NCI-H446 (cell line): ENCODE data around the gene ZMIZ1.

Source experiments
- DNase-seq, 2 experiments: peaks; one replicate each; lab custom pipeline; 2025; lab: John Stamatoyannopoulos, UW

Gene ZMIZ1

DNA sequence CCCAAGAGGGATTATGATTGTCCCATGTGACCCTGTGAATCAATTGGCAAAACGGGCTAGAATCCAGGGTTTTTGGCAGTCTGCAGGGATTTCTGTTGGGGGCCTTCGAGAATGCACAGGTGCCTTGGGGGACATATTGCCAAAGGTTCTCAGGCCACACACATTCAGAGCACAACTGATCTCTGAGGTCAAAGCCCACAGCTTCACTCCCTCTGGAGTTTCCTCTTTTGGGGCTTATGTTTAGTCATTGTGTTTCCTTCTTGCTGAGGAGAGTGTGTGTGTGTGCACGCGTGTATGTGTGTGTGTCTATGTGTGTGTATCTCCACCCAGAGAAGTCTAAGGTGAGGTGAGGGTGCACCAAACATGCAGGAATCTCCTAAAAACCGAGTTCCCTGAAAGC, 287.3 kb downstream of the ZMIZ1 start:
- no peak for DNase-seq

DNA sequence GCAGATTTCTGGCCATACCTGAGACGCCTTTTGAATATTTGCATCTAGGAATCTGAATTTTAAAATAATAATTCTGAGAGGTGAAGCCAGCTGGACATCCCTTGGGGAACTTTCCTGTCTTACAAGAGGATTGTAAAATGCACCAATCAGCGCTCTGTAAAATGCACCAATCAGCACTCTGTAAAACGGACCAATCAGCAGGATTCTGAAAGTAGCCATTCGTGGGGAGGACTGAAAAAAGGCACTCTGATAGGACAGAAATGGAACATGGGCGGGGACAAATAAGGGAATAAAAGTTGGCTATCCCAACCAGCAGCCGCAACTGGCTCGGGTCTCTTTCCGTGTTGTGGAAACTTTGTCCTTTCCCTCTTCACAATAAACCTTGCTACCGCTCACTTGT, 288.4 kb downstream of the ZMIZ1 start:
- no peak for DNase-seq

DNA sequence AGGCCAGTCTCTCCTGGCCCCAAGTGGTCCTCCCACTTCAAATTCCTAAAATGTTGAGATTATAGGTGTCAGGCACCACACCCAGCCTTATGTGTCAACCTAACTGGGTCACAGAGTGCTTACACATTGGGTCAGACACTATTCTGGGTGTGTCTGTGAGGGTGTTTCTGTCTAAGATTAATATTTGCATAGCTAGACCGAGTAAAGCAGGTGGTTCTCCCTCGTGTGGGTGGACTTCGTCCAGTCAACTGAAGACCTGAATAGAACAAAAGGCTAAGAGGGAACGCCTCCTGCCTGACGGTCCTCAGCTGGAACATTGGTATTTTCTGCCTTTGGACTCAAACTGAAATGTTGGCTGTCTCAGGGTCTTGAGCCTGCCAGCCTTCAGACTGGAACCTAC, 290.0 kb downstream of the ZMIZ1 start:
- DNase-seq = no peak

DNA sequence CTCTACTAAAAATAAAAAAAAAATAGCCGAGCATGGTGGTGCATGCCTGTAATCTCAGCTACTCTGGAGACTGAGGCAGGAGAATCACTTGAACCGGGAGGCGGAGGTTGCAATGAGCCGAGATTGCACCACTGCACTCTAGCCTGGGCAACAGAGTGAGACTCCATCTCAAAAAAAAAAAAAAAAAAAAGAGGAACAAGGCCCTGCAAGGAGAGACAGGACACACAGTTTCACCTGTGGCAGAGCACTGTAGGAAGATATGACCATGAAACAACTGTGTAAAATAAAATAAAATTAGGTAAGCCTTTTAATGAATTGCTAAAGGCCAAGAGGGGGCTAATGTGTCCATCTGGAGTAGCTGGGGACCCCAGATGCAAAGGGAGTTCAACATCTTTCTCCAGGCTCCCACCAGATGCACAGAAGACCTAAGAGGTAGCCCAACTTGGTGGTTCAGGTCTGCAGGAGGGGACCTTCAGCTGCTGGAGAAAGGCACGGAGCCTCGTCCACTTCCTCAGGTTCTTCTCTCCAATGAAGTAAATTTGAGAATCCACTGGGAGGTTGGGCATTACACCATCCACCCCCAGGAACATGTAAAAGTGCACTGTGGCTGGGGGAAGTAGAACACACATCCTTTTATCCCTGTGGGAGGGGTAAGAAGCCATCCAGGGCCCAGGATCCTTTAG, 291.2 kb downstream of the ZMIZ1 start:
- DNase-seq = no peak

DNA sequence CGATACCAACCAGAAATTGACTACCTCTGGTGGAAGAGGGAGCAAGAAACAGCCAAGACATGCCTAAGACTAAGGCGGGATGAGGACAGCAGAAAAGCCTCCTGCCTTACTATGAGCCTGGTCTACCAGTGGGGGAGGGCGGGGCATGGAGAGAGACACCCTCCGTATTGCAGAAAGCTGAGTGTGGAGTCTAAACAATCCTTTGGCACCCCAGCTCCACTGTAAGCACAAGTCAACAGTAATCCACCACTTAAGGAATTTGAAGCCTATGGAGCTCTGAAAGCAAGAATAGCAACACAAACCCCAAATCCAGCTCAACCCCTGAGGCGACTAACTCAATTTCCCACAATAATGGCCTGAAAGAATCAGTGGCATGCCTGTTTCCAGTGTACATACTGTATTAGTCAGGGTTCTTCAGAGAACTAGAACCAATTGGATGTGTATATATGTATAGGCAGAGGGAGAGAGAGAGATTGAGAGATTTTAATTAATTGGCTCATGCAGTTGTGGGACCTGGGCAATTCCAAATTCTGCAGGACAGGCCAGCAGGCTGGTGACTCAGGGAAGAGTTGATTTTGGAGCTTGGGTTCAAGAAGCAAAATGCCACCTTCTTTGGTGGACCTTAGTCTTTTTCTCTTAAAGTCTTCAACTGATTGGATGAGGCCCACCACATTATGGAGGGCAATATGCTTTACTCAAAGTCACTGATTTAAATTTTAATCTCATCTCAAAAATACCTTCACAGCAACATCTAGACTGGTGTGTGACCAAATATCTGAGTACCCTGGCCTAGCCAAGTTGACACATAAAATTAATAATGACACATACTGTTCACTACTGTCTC, 292.0 kb downstream of the ZMIZ1 start:
- no peak for DNase-seq

DNA sequence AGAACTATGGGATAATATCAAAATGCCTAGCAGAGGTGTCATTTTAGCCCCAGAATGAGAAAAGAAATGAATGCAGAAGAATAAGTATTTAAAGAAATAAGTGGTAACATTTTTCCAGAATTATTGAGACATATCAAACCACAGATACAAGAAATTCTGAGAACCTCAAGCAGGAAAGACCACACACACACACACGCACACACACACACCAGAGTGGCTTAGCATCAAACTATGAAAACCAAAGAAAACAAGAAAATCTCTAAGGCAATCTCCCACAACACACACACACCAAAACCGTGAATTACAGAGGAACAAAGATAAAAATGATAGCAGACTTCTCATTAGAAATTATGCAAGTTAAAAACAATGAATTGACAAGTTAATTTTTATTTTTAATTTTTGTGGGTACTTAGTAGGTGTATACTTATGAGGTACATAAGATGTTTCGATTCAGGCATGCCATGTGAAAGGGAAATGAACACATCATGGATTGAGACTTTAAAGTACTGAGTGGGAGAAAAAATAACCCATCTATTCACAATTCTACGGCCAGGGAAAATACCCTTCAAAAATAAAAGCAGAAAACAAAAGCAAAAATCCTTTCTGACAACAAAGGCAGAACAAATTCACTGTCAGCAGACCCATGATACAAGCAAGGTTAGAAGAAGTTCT, 293.1 kb downstream of the ZMIZ1 start:
- no peak for DNase-seq
